ENCODE results near the gene MMP2. TPM values are rescaled to one million over a fixed set of nuclear protein-coding genes. Genes with fewer than 3 reads are reported as not detected.

MMP2 gene
- total and polyA plus RNA-seq, 10 of the 15 experiments (the other 5 are each of a cell fraction or from before 2014, with no cell fraction given), result 0.37 to 0.80 (median 0.59) TPM; not detected in 7

DNA sequence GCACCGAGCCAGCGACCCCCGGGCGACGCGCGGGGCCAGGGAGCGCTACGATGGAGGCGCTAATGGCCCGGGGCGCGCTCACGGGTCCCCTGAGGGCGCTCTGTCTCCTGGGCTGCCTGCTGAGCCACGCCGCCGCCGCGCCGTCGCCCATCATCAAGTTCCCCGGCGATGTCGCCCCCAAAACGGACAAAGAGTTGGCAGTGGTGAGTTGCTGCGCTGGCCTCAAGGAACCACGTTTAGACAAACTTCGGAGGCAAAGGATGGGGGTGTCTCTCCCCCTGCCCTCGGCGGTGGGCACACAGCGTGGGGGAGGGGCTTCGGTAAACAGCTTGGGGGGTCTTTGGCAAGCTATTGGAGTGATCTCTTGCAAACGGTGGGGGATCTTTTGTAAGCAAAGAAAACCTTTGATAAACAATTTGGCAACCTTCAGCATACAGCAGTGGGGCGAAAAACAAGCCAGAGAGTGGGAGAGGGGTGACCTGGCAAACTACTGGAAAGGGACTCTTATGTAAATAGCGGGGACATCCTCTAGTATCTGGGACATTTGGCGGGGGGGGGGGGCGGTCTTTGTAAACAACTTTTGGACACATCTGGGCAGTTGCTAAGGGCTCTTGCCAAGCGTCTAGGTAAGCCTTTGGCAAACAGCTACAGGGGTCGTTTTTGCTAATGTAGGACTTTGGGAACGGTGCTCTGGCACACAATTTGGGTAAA lies 587 bp downstream of the MMP2 start:
- in situ Hi-C loops (cut with MboI) (no loop called here), intact Hi-C loops (cut with micrococcal nuclease; ENCODE audit: unreplicated experiment) (no loop called here)
- TF ChIP-seq EGR1 (IDR thresholded peaks at IDR 0.05; ENCODE audit: borderline replicate concordance in 1 of 2, low read depth in 2 of 2, low read length in 2 of 2) (no peak), NRF1 (conservative IDR thresholded peaks at IDR 0.05; ENCODE audit: low read depth, low read length) (no peak), RFX5 (IDR thresholded peaks at IDR 0.05; ENCODE audit: low read depth, low read length) (no peak), BCL11A (IDR thresholded peaks at IDR 0.05; ENCODE audit: low read depth, low read length) (no peak), EZH2 (IDR thresholded peaks at IDR 0.05; ENCODE audit: borderline replicate concordance, control insufficient read depth, low read depth, low read length) (no peak), SP1 (IDR thresholded peaks at IDR 0.05; ENCODE audit: low read depth, low read length) (no peak), ESRRA (IDR thresholded peaks at IDR 0.05; ENCODE audit: low read length) (no peak), MTA3 (IDR thresholded peaks at IDR 0.05; ENCODE audit: borderline replicate concordance, low read length) (no peak)
- TF ChIP-seq, protein P1, sequence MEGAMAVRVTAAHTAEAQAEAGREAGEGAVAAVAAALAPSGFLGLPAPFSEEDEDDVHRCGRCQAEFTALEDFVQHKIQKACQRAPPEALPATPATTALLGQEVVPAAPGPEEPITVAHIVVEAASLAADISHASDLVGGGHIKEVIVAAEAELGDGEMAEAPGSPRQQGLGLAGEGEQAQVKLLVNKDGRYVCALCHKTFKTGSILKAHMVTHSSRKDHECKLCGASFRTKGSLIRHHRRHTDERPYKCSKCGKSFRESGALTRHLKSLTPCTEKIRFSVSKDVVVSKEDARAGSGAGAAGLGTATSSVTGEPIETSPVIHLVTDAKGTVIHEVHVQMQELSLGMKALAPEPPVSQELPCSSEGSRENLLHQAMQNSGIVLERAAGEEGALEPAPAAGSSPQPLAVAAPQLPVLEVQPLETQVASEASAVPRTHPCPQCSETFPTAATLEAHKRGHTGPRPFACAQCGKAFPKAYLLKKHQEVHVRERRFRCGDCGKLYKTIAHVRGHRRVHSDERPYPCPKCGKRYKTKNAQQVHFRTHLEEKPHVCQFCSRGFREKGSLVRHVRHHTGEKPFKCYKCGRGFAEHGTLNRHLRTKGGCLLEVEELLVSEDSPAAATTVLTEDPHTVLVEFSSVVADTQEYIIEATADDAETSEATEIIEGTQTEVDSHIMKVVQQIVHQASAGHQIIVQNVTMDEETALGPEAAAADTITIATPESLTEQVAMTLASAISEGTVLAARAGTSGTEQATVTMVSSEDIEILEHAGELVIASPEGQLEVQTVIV (IDR thresholded peaks at IDR 0.05; ENCODE audit: borderline replicate concordance, partially characterized antibody), result no peak
- CTCF ChIA-PET, result no interaction called here
- Histone ChIP-seq H3K9ac (ENCODE audit: control insufficient read depth, insufficient read depth, low read length) (no peak overlapping the region), H3K27ac (ENCODE audit: control insufficient read depth, insufficient read depth) (no peak overlapping the region), H3K4me1 (ENCODE audit: control insufficient read depth, insufficient read depth, low read length) (no peaks in the 10 kb centered on the region), H3K4me2 (ENCODE audit: control insufficient read depth, insufficient read depth) (no peak overlapping the region), H2AFZ (ENCODE audit: control insufficient read depth, low read depth, low read length) (no peak overlapping the region), H3K4me3 (no peak overlapping the region), H3K79me2 (ENCODE audit: control insufficient read depth, insufficient read depth, low read length) (no peaks in the 10 kb centered on the region), H3K36me3 (ENCODE audit: control insufficient read depth in 2 of 2, insufficient read depth in 2 of 2, low read length in 1 of 2) (no peaks in the 10 kb centered on the region), H3K9me3 (replicated peaks; ENCODE audit: control insufficient read depth, insufficient read depth, low read length) (no peaks in the 10 kb centered on the region), H3K27me3 (replicated peaks in 1 of 2; ENCODE audit: control insufficient read depth in 2 of 2, insufficient read depth in 2 of 2, low read length in 1 of 2) (no peaks in the 10 kb centered on the region; a peak in 1 of 4 replicates), H4K20me1 (ENCODE audit: control insufficient read depth, insufficient read depth) (no peaks in the 10 kb centered on the region)
- RAD21 ChIA-PET (ENCODE audit: unreplicated experiment), result no interaction called here
- DNase-seq (ENCODE audit: low read depth, low spot score) (no peak), FAIRE-seq (no peak), ATAC-seq (no peak)
- WGBS (ENCODE audit: insufficient coverage, insufficient replicate concordance, low lambda C conversion rate, missing lambda C conversion rate), result 23% methylated on average over 27 of the region's 41 CpGs
- SMC1A ChIA-PET (ENCODE audit: uncharacterized antibody, unreplicated experiment), result no interaction called here
- POLR2A ChIA-PET, result no interaction called here
- no TSS peak for BruUV-seq (replicated peaks)

All from GM12878 (cell line).